Stimulated activated CD4-positive, alpha-beta T cell treated with anti-CD3 and anti-CD28 coated beads, Interleukin-2, amount 100 ng/mL, for 4 hours (primary cell): Measurements from ENCODE around the gene CENPN.

Source experiments
- DNase-seq: peaks from one replicate; pipeline ENCODE4 v3.0.0-alpha.2; 2020; ENCODE audit warnings: low read depth

CENPN gene

GRCh38 chr16:80991792-80992430 is 15.1 kb upstream of the CENPN start:
- no peak for DNase-seq

GRCh38 chr16:80992676-80993293 is 14.2 kb upstream of the CENPN start:
- DNase-seq: no peak

GRCh38 chr16:80993307-80993706 is 13.7 kb upstream of the CENPN start:
- DNase-seq: no peak

GRCh38 chr16:80993834-80994233 is 13.2 kb upstream of the CENPN start:
- DNase-seq: no peak

DNA sequence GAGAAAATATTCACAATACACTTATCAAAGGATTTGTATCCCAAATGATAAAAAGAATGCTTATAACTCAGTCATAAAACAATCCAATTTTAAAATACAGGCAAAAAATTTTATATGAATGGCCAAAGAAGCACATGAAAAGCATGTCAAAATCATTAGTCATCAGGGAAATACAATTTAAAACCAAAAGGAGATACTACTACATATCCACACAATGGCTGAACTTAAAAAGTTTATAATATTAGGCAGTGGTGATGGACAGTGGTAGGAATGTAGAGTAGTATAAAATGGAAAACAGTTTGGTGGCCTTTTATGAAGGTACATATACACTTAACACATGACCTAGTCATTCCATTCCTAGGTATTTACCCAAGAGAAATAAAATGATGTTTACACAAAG is 12.6 kb upstream of the CENPN start:
- no peak for DNase-seq

DNA sequence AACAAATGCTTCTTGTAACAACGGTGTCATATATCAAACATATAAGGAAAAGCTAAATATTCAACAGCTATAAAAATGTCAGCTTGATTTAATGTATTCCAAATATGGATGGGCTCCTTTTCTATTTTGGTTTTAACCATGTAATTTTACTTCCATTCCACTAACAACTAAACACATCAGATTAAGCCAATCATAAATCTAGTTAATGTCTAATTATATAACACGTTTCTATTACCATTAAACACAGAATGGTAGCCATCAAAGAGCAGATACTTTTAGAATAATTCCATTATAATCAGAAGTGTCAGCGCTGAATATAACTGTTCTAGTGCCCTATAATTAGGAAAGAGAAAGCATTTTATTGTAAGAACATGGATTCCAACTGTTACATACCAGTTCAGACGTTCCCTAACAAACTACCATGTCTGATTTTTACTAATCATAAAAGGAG is 10.3 kb upstream of the CENPN start:
- no peak for DNase-seq

DNA sequence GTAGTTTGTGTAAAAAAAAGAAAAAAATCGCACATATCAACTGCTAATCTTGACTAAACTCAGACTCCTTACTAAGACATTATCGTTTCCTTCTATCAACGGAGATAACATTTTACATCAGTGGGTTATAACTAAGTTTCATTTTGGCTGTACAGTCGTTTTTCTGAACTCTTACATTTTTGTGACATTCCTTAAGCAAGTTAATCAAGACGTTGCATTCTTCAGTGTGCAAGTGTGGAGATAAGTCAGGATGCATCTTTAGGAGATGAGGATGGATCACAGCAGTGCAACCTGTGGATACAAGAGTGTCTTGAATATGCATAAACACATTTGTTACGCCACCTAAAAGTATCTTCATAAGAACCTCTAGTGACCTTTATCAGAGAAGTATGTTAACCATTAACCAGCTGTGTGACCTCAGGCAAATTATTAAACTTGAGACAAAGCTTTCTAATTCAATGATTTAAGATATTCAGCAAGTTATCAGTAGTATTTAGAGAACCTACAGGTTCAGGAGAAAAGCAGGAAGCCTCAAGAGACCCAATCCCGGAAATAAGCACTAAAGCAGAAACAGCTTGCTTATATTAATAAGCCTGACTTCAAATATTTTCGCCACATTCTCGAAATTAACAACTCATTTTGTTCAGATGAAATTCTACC is 9.7 kb upstream of the CENPN start:
- no peak for DNase-seq

DNA sequence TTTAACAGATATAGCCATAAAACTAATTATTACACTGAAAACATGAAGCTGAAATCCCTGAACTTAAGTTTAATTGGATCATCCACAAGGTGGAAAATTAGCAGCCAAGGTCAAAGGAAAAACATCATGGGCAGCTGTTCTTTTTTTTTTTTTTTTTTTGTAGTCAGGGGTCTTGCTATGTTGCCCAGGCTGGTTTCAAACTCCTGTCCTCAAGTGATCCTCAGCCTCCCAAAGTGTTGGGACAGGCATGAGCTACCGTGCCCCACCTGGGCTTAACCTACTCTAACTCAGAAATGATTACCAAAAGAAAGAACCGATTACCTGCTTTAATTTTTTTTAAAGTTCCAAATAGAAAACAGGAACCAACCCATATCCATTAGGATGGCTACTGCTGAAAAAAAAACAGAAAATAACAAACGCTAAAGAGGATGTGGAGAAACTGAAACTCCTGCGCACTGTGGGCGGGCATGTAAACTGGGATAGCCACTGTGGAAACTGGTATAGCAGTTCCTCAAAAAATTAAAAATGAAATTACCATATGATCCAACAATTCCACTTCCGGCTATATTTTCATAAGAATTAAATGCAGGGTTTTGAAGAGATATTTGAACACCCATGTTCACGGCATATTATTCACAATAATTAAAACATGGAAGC is 8.9 kb upstream of the CENPN start:
- no peak for DNase-seq

DNA sequence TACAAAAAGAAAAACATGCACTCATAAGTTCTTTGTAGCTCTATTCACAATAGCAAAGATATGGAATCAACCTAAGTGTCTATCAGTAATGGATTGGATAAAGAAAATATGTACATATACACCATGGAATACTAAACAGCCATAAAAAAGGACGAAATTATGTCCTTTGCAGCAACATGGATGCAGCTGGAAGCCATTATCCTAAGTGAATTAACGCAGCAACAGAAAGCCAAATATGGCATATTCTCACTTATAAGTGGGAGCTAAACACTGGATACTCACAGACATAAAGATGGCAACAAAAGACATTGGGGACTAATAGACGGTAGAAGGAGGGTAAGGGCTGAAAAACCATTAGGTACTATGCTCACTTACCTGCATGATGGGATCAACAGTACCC is 6.1 kb upstream of the CENPN start:
- no peak for DNase-seq

DNA sequence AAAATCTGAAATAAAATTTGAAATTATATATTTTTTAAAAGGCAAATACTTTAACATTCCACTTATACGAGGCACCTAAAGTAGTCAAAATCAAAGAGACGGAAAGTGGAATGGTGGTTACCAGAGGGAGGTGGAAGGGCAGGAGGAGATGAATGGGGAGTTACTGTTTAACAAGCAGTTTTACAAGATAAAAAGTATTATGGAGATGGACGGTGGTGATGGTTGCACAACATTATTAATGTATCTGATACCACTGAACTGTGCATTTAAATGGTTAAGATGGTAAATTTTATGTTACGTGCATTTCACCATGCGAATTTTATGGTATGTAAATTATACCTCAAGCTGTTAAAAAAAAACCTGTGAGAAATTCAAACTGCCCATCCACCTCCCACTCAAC is 5.7 kb upstream of the CENPN start:
- no peak for DNase-seq

DNA sequence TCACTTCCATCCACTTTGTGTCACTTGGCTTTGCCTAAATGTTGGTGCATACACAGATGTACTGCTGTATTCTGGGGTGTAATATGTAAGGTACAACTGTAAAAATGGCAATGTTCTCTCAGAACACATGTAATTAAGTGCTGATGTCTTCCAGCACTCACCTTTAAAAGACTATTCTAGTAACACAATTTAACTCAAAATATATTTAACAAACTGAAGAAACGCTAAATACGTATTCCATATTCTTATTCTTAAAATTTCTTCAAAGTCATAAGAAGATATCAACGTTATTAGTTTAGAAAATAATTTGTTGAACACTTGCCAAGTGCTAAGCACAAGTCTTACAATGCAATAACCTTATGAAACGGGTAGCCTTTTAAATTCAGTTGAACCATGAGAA is 4.0 kb upstream of the CENPN start:
- DNase-seq: no peak

DNA sequence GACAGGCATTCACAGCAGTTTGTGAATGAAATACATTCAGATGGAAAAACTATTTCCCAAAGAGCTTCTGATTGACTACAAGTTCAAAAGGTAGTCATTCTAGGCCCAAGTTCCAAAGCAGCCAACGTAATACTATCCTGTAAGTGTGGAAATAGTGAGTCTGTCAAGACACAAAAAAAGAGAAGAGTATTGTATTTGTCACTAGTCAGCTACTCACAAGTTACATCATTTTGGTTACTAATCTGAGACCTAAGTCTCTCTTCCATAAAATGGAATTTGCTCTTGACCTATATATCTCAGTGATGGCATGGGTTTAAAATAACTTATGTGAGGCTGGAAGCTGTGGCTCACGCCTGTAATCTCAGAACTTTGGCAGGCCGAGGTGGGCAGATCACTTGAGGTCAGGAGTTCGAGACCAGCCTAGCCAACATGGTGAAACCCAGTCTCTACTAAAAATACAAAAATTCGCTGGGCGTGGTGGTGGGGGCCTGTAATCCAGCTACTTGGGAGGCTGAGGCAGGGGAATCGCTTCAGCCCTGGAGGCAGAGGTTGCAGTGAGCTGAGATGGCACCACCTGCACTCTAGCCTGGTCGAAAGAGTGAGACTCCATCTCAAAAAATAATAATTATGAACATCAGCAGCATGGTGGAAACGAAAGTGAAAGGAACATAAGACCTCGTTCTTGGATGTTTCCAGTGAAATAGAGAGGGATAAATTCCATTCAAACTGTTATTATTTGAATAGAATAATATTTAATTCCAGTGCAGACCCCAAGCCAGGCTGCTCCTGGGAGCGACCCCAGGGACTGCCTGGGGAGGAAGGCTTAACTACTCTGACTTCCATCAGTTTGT is 3.2 kb upstream of the CENPN start:
- DNase-seq: no peak

GRCh38 chr16:81004646-81005353 is 2.2 kb upstream of the CENPN start:
- DNase-seq: peak; percentile 12

- no peak for DNase-seq
Measured at GRCh38 chr16:81005610-81006161, 1.3 kb upstream of the CENPN start.

DNA sequence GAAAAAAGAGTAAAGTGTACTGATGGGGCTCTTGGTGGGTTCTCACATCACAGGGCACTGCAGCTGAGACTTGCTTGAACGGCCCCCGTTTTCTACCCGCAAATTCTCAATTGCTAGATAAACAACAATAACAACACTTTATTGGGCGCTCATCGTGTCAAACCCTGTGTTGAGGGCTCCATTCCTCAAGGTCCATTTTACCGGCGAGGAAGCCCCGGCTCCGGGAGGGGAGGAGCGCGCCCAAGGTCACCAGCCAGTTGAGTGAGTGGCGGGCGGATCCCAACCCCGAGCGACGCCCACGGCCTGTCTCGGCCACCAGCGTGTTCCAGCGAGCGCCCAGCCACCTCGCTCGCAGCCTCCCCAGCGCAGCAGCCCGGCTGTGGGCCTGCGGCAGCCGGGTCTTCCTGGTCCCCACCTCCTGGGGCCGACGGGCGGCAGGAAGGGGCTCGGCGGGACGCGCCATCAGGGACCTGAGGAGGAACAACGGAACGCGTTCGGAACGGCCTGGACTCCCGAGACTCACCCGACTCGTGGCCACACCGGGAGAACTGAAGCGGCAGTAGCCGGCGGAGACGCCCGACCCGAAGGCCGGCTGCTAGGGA is 702 bp upstream of the CENPN start:
- DNase-seq: peak; percentile 45

DNA sequence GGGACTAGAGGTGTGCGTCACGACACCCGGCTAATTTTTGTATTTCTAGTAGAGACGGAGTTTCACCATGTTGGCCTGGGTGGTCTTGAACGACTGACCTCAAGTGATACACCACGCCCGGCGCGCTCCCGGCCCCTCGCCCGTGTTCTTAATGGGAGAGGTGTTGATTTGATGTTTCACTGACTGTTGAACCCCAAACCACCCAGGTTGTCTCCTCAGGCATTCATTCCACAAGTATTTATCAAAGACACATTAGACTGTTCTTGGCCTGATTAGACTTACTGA is 1.4 kb downstream of the CENPN start:
- no peak for DNase-seq

- DNase-seq: no peak
Measured at GRCh38 chr16:81012974-81013373, 6.0 kb downstream of the CENPN start.

DNA sequence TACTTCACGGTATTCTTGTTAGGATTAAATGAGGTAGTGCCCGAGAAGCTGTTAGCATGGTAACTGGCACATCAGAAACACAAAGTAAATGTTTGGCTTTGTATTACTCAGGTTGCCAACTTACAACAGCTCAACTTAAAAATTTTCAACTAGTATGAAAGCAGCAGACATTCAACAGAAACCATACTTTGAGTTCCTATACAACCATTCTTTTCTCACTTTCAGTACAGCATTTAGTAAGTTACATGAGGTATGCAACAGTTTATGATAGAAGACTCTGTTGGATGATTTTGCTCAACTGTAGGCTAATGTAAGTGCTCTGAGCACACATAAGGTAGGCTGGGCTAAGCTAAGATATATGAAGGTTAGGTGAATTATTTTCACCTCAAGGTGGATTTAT is 7.7 kb downstream of the CENPN start:
- DNase-seq: no peak

GRCh38 chr16:81018496-81018895 is 11.5 kb downstream of the CENPN start:
- DNase-seq: no peak

DNA sequence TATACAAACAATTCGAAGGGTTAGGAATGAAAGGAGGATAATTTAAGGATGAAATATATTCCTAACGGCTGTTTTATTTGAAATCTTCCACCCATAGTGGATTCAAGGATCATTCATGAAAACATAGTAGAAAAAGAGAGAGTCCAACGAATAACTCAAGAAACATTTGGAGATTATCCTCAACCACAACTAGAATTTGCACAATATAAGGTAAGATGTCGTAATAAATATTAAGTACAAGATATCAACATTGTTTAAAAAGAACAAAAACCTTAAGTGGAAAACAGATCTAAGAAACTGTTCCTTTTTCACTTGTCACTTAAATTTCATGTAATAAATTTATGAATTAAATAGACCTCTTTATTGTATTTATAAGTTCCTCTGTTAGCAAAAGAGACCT is 19.4 kb downstream of the CENPN start:
- DNase-seq: no peak
